Measurements from ENCODE around the gene BAHD1. TPM values are rescaled to one million over a fixed set of nuclear protein-coding genes. Genes with fewer than 3 reads are reported as not detected.
A peak's percentile ranks its signal among the peaks of the same experiment; 100 is the strongest.

Gene BAHD1
- total RNA-seq, 1 experiment from 2014 or later: 49.1 TPM

DNA sequence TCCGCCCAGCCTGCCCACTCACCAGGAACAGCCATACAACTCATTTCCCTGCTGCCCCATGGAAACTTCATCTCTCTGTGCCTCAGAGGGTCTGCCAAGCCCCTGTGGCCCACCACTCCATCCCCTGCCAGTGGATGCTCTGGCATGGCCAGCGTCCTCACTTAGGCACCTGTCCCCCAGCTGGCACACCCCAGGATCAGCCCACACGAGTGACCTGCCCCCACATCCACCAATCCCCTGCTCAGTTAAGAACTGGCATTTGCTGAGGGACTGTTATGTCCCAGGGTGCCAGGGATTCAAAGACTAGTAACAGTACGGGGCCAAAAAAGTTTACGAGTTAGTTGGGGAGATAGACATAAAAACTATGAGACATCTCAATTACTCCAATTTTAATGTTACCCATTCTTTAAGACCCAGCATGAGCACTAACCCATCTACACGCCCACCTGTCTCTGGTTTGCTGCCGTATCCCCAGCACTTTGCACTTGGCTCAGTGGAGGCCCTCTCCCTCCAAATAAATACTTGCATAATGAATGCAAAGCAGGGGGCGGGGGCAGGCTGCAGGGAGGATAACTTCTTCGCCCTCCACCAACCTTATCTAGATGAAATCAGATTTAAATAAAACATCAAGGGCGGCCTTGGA is 11.6 kb upstream of the BAHD1 start:
- peaks cover 22% of the 10 kb centered on the region for H3K4me1 Mint-ChIP-seq
- no peak overlapping the region for H3K4me3 Mint-ChIP-seq
- ChIA-PET CTCF (interaction anchor here (1.0 to 2.4 kb wide), 6 partner anchors 62 to 154 kb away, joined by 3 to 12 read pairs (median 4); partner anchors contain the start of gene CCDC9B), POLR2A (interaction anchor here (0.6 kb wide), 1 partner anchor 217 kb away, joined by 9 read pairs; no protein-coding TSS in a partner anchor)
- H3K36me3 Mint-ChIP-seq: no peaks in the 10 kb centered on the region
- peaks cover 22% of the 10 kb centered on the region for H3K27me3 Mint-ChIP-seq (ENCODE audit: low read depth)
- peak; percentile 32; the same call in 1 of the 2 replicates for ATAC-seq
- no peaks in the 10 kb centered on the region for H3K9me3 Mint-ChIP-seq
- TF ChIP-seq RELA (CRISPR knock-in tag; IDR thresholded peaks at IDR 0.05; ENCODE audit: borderline replicate concordance) (no peak), NFYB (CRISPR knock-in tag; conservative IDR thresholded peaks at IDR 0.05; ENCODE audit: low read depth) (no peak), SP1 (CRISPR knock-in tag; conservative IDR thresholded peaks at IDR 0.05) (no peak), AR (CRISPR knock-in tag; IDR thresholded peaks at IDR 0.05) (no peak), PRRX2 (CRISPR knock-in tag; IDR thresholded peaks at IDR 0.05) (no peak), FOXP1 (CRISPR knock-in tag; IDR thresholded peaks at IDR 0.05; ENCODE audit: borderline replicate concordance) (no peak), ZNF219 (CRISPR knock-in tag; IDR thresholded peaks at IDR 0.05; ENCODE audit: borderline replicate concordance) (no peak), NR2C2 (CRISPR knock-in tag; IDR thresholded peaks at IDR 0.05) (no peak), E2F5 (CRISPR knock-in tag; IDR thresholded peaks at IDR 0.05) (no peak), GTF2I (CRISPR knock-in tag; conservative IDR thresholded peaks at IDR 0.05) (no peak), JAZF1 (CRISPR knock-in tag; IDR thresholded peaks at IDR 0.05) (no peak), FOXK1 (CRISPR knock-in tag; IDR thresholded peaks at IDR 0.05) (no peak), CDX4 (CRISPR knock-in tag; IDR thresholded peaks at IDR 0.05; ENCODE audit: borderline replicate concordance) (no peak), ZNF121 (CRISPR knock-in tag; IDR thresholded peaks at IDR 0.05) (no peak), NFATC4 (CRISPR knock-in tag; IDR thresholded peaks at IDR 0.05) (no peak), CBFB (CRISPR knock-in tag; IDR thresholded peaks at IDR 0.05; ENCODE audit: low read depth) (no peak), CTCF (IDR thresholded peaks at IDR 0.05) (no peak), ETV6 (CRISPR knock-in tag; IDR thresholded peaks at IDR 0.05) (no peak)
- TF ChIP-seq, protein P1, sequence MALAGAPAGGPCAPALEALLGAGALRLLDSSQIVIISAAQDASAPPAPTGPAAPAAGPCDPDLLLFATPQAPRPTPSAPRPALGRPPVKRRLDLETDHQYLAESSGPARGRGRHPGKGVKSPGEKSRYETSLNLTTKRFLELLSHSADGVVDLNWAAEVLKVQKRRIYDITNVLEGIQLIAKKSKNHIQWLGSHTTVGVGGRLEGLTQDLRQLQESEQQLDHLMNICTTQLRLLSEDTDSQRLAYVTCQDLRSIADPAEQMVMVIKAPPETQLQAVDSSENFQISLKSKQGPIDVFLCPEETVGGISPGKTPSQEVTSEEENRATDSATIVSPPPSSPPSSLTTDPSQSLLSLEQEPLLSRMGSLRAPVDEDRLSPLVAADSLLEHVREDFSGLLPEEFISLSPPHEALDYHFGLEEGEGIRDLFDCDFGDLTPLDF (CRISPR knock-in tag; IDR thresholded peaks at IDR 0.05): no peak
- TF ChIP-seq, protein P2, sequence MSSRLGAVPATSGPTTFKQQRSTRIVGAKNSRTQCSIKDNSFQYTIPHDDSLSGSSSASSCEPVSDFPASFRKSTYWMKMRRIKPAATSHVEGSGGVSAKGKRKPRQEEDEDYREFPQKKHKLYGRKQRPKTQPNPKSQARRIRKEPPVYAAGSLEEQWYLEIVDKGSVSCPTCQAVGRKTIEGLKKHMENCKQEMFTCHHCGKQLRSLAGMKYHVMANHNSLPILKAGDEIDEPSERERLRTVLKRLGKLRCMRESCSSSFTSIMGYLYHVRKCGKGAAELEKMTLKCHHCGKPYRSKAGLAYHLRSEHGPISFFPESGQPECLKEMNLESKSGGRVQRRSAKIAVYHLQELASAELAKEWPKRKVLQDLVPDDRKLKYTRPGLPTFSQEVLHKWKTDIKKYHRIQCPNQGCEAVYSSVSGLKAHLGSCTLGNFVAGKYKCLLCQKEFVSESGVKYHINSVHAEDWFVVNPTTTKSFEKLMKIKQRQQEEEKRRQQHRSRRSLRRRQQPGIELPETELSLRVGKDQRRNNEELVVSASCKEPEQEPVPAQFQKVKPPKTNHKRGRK (CRISPR knock-in tag; IDR thresholded peaks at IDR 0.05; ENCODE audit: borderline replicate concordance): no peak
- no peak overlapping the region for H3K27ac Mint-ChIP-seq
- DNase-seq (ENCODE audit: low spot score): no peak

All from WTC11 (cell line).